T-cell (primary cell): ENCODE data around the gene APOH. TPM values are rescaled to one million over a fixed set of nuclear protein-coding genes. Genes with fewer than 3 reads are reported as not detected.

Source experiments
- ATAC-seq, 4 experiments: fragments of 200-7000 bp in 3 of 4; fragments of 150-1000 bp in 1 of 4; cut with Tn5 transposase; replicated peaks in 1 of 4; 1 replicate in 3 of 4; 2 replicates in 1 of 4; pipeline ENCODE4 v1.10.0; 2021; ENCODE audit warnings: moderate library complexity in 3 of 4, mild to moderate bottlenecking in 2 of 4, moderate number of reproducible peaks in 1 of 4
- CTCF ChIA-PET, 2 donors: fragments of 300-600 bp; sonication (Branson Sonifier 250); formaldehyde crosslinking; loops; one replicate each; lab custom pipeline; 2022; ENCODE audit warnings: antibody characterized with exemption in 2 of 2; lab: Charles Lee
- POLR2A ChIA-PET, 2 donors: fragments of 300-600 bp; sonication (Branson Sonifier 250); formaldehyde crosslinking; loops; one replicate each; lab custom pipeline; 2022; ENCODE audit warnings: antibody characterized with exemption in 2 of 2; lab: Charles Lee
- DNase-seq, 35 experiments: peaks; one replicate each; pipeline versions ENCODE4 v3.0.0 to v3.0.0-alpha.2; 2013 to 2023
- H3K27ac ChIP-seq: one replicate; pipeline ENCODE4 v1.5.1; 2013; ENCODE audit warnings: low read length
- H3K27me3 ChIP-seq, 2 experiments: replicated peaks in 1 of 2; 1 replicate in 1 of 2; 2 replicates in 1 of 2; pipeline versions ENCODE4 v1.6.1 to v1.7.0; 2013; ENCODE audit warnings: low read length in 1 of 2, mixed read lengths in 1 of 2; ENCODE audit not compliant: control insufficient read depth in 2 of 2, insufficient read depth in 2 of 2; ENCODE audit errors: extremely low read depth in 1 of 2
- H3K36me3 ChIP-seq, 2 donors: 1 replicate in 1 of 2; 2 replicates in 1 of 2; pipeline versions ENCODE4 v1.6.1 to v1.7.0; 2013; ENCODE audit warnings: low read length in 1 of 2; ENCODE audit not compliant: control insufficient read depth in 2 of 2, insufficient read depth in 1 of 2; ENCODE audit errors: extremely low read depth in 1 of 2
- H3K4me1 ChIP-seq, 2 experiments: 1 replicate in 1 of 2; 2 replicates in 1 of 2; pipeline versions ENCODE4 v1.6.1 to v1.7.0; 2013; ENCODE audit warnings: low read length in 2 of 2, mixed read lengths in 1 of 2; ENCODE audit not compliant: insufficient read depth in 2 of 2, control insufficient read depth in 1 of 2; ENCODE audit errors: extremely low read depth in 1 of 2
- H3K4me3 ChIP-seq, 2 donors: 1 replicate in 1 of 2; 2 replicates in 1 of 2; pipeline versions ENCODE4 v1.5.1 to v1.7.0; 2013; ENCODE audit warnings: mild to moderate bottlenecking in 2 of 2, low read length in 1 of 2, moderate library complexity in 1 of 2; ENCODE audit not compliant: control insufficient read depth in 1 of 2; ENCODE audit errors: extremely low read depth in 1 of 2
- H3K9me3 ChIP-seq: 2 replicates; pipeline ENCODE4 v1.7.0; 2013
- H3K27ac Mint-ChIP-seq, 2 donors: one replicate each; pipeline ENCODE4 v1.8.0; 2020 to 2021; ENCODE audit warnings: mild to moderate bottlenecking in 2 of 2, mixed read lengths in 2 of 2
- H3K27me3 Mint-ChIP-seq, 2 donors: one replicate each; pipeline ENCODE4 v1.8.0; 2021 to 2022; ENCODE audit warnings: mixed read lengths in 2 of 2
- H3K36me3 Mint-ChIP-seq: one replicate; pipeline ENCODE4 v1.8.0; 2021; ENCODE audit warnings: mixed read lengths
- H3K4me1 Mint-ChIP-seq, 3 donors: one replicate each; pipeline ENCODE4 v1.8.0; 2020 to 2022; ENCODE audit warnings: mixed read lengths in 3 of 3, mild to moderate bottlenecking in 1 of 3
- H3K4me3 Mint-ChIP-seq, 3 donors: one replicate each; pipeline ENCODE4 v1.8.0; 2020 to 2022; ENCODE audit warnings: mild to moderate bottlenecking in 3 of 3, mixed read lengths in 3 of 3, moderate library complexity in 3 of 3
- H3K9me3 Mint-ChIP-seq, 3 donors: one replicate each; pipeline ENCODE4 v1.8.0; 2020 to 2022; ENCODE audit warnings: mixed read lengths in 3 of 3
- WGBS: methylation state at CpG from one replicate; pipeline ENCODE4 v1.1.5; 2013; ENCODE audit warnings: missing lambda C conversion rate; ENCODE audit not compliant: insufficient coverage; 5-methylcytosine and 5-hydroxymethylcytosine counted together
- total RNA-seq, 35 experiments: library from RNA in 6 of 35; stranded (reverse) in 6 of 35; fragments of 120-200 nt in 1 of 35; gene quantifications; one replicate each; pipeline versions ENCODE4 v1.2.1 to v1.2.4 and lab custom pipeline; 2013 to 2026

The APOH gene
- total RNA-seq, 5 donors from 2014 or later (not counting 1 experiment from before 2014, with no cell fraction given): 1.3 to 2.5 (median 2.0) TPM; not detected in 2

GRCh38 chr17:66241839-66242238 is 12.6 kb upstream of the APOH start:
- no peaks in the 10 kb centered on the region for H3K36me3 ChIP-seq
- H3K27ac Mint-ChIP-seq: no peak overlapping the region
- no peak overlapping the region for H3K4me3 ChIP-seq
- no peaks in the 10 kb centered on the region for H3K36me3 Mint-ChIP-seq
- H3K27me3 ChIP-seq: peaks cover 2 to 3% of the 10 kb centered on the region in 2 experiments
- H3K4me1 Mint-ChIP-seq: peaks cover 16 to 24% (median 17%) of the 10 kb centered on the region in 3 donors
- DNase-seq (no peak), ATAC-seq (no peak)
- ChIA-PET POLR2A (interaction anchor here in 1 of 2 donors (0.7 kb wide), 1 partner anchor 48 kb away, joined by 3 read pairs; no protein-coding TSS in a partner anchor), CTCF (interaction anchor here in 1 of 2 donors (0.6 to 0.7 kb wide), 2 partner anchors 10 to 1555 kb away, joined by 5 read pairs; no protein-coding TSS in a partner anchor)
- no peak overlapping the region for H3K4me3 Mint-ChIP-seq
- no CpG with 5 or more reads among the region's 1 CpG for WGBS
- H3K4me1 ChIP-seq: peaks cover 13 to 17% of the 10 kb centered on the region in 2 experiments
- H3K9me3 Mint-ChIP-seq: no peaks in the 10 kb centered on the region
- no peak overlapping the region for H3K27ac ChIP-seq
- no peaks in the 10 kb centered on the region for H3K9me3 ChIP-seq
- no peaks in the 10 kb centered on the region for H3K27me3 Mint-ChIP-seq

GRCh38 chr17:66240630-66241029 is 11.4 kb upstream of the APOH start:
- no peak for ATAC-seq
- no peak overlapping the region for H3K4me3 ChIP-seq
- no CpG with 5 or more reads among the region's 3 CpGs for WGBS
- Mint-ChIP-seq H3K36me3 (no peaks in the 10 kb centered on the region), H3K27me3 (no peaks in the 10 kb centered on the region), H3K9me3 (no peaks in the 10 kb centered on the region), H3K27ac (no peak overlapping the region), H3K4me3 (no peak overlapping the region), H3K4me1 (peaks cover 7 to 13% (median 7%) of the 10 kb centered on the region in 3 donors)
- POLR2A ChIA-PET: interaction anchor here in 1 of 2 donors (0.5 kb wide), 1 partner anchor 1563 kb away, joined by 8 read pairs; no protein-coding TSS in a partner anchor
- no peak overlapping the region for H3K27ac ChIP-seq
- peaks cover 2 to 3% of the 10 kb centered on the region in 2 experiments for H3K27me3 ChIP-seq
- CTCF ChIA-PET: interaction anchor here in 1 of 2 donors (1.0 kb wide), 1 partner anchor 326 kb away, joined by 3 read pairs; no protein-coding TSS in a partner anchor
- DNase-seq: no peak
- H3K4me1 ChIP-seq: peaks cover 5 to 6% of the 10 kb centered on the region in 2 experiments
- H3K9me3 ChIP-seq: no peaks in the 10 kb centered on the region
- no peaks in the 10 kb centered on the region for H3K36me3 ChIP-seq

DNA sequence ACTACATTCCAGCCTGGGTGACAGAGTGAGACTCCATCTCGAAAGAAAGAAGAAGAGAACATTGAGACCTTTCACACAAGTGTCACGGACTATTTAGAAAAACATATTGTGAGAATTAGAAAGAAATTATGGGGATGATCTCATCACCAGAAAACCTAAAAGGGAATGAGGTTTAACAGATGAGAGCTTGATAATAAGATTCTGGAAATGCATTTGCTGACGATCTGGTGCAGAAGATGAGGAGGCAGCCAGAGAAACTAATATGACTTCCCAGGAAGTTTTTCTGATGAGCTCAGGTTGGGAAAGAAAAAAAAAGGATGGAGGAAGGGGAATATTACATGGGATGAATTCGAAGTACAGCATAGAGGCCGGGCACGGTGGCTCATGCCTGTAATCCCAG is 10.8 kb upstream of the APOH start:
- CTCF ChIA-PET: interaction anchor here in 1 of 2 donors (1.0 kb wide), 1 partner anchor 327 kb away, joined by 3 read pairs; no protein-coding TSS in a partner anchor
- 90% methylated on average over 2 of the region's 6 CpGs for WGBS
- H3K4me3 Mint-ChIP-seq: no peak overlapping the region
- ATAC-seq (no peak), DNase-seq (no peak)
- Histone ChIP-seq H3K27ac (no peak overlapping the region), H3K4me1 (peaks cover 0 to 4% of the 10 kb centered on the region in 2 experiments), H3K27me3 (peaks cover 2 to 3% of the 10 kb centered on the region in 2 experiments), H3K4me3 (no peak overlapping the region), H3K36me3 (no peaks in the 10 kb centered on the region), H3K9me3 (no peaks in the 10 kb centered on the region)
- no peaks in the 10 kb centered on the region for H3K27me3 Mint-ChIP-seq
- H3K36me3 Mint-ChIP-seq: no peaks in the 10 kb centered on the region
- POLR2A ChIA-PET: no interaction called here
- H3K27ac Mint-ChIP-seq: no peak overlapping the region
- no peaks in the 10 kb centered on the region for H3K9me3 Mint-ChIP-seq
- H3K4me1 Mint-ChIP-seq: peaks cover 4 to 7% (median 5%) of the 10 kb centered on the region in 3 donors

DNA sequence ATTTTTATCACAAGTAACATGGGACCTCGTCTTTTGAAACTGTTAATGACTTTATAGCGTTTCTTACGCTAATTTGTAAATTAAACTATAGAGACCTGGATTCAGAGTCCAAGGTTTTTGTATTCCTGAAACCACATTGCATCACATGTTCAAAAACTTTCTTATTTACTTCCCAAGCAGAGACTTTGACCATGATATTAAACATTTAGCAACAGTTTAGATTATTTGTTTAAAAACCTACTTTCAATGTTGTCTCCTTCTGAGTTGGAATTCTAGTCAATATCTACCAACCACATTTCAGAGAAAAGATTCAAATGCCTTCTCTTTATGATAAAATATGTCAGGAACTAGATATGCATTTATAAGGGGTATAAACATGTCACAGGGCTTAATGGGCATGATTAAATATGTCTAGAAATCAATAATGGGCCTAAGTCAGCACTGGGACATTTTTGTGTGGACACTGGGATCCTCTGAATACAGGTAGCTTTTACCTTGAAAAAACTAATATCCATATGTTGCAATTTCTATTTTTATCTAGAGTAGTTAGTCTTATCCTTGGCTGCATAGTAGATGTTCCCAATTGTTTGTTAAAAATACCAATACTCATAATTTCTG is 6.3 kb upstream of the APOH start:
- Histone ChIP-seq H3K36me3 (no peaks in the 10 kb centered on the region), H3K9me3 (no peaks in the 10 kb centered on the region), H3K27me3 (peaks cover 2 to 3% of the 10 kb centered on the region in 2 experiments), H3K4me3 (no peak overlapping the region), H3K27ac (no peak overlapping the region), H3K4me1 (no peaks in the 10 kb centered on the region)
- CTCF ChIA-PET: no interaction called here
- no peaks in the 10 kb centered on the region for H3K27me3 Mint-ChIP-seq
- 82% methylated on average over 2 of the region's 3 CpGs for WGBS
- DNase-seq (no peak), ATAC-seq (no peak)
- H3K4me3 Mint-ChIP-seq: no peak overlapping the region
- H3K4me1 Mint-ChIP-seq: peaks cover 7 to 11% (median 8%) of the 10 kb centered on the region in 3 donors
- no peak overlapping the region for H3K27ac Mint-ChIP-seq
- H3K36me3 Mint-ChIP-seq: no peaks in the 10 kb centered on the region
- H3K9me3 Mint-ChIP-seq: no peaks in the 10 kb centered on the region
- POLR2A ChIA-PET: no interaction called here

DNA sequence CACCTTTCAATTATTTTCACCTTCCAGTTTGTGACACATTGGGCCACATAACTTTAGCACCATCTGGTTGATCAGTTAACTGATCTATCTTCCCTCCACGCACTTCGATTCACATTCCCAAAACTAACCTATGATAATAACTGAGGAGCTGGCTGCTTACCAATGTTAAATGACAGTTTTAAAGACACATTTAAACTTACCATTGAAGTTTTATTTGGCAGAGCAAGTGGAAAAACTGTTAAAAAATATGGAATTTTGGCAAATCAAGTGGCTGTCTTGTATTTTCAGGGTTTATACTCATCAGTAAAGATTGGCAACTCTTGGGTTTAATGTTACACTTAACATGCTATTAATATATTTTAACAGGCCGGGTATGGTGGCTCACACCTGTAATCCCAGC is 5.4 kb upstream of the APOH start:
- Mint-ChIP-seq H3K9me3 (no peaks in the 10 kb centered on the region), H3K4me3 (no peak overlapping the region), H3K36me3 (no peaks in the 10 kb centered on the region), H3K4me1 (peaks cover 7 to 11% (median 8%) of the 10 kb centered on the region in 3 donors), H3K27ac (no peak overlapping the region), H3K27me3 (peaks cover 0 to 3% of the 10 kb centered on the region in 2 donors)
- WGBS: no CpG with 5 or more reads among the region's 3 CpGs
- ChIA-PET CTCF (no interaction called here), POLR2A (no interaction called here)
- H3K9me3 ChIP-seq: no peaks in the 10 kb centered on the region
- ATAC-seq (no peak), DNase-seq (no peak)
- peaks cover 2 to 3% of the 10 kb centered on the region in 2 experiments for H3K27me3 ChIP-seq
- H3K4me1 ChIP-seq: no peaks in the 10 kb centered on the region
- no peak overlapping the region for H3K4me3 ChIP-seq
- no peaks in the 10 kb centered on the region for H3K36me3 ChIP-seq
- H3K27ac ChIP-seq: no peak overlapping the region

GRCh38 chr17:66233023-66233753 is 4.0 kb upstream of the APOH start:
- no peak overlapping the region for H3K4me3 ChIP-seq
- ChIA-PET CTCF (no interaction called here), POLR2A (no interaction called here)
- no peaks in the 10 kb centered on the region for H3K9me3 Mint-ChIP-seq
- H3K27me3 ChIP-seq: no peaks in the 10 kb centered on the region
- H3K36me3 Mint-ChIP-seq: no peaks in the 10 kb centered on the region
- H3K4me1 Mint-ChIP-seq: peaks cover 7 to 11% (median 8%) of the 10 kb centered on the region in 3 donors
- 73% methylated on average over 3 of the region's 8 CpGs for WGBS
- no peak overlapping the region for H3K27ac Mint-ChIP-seq
- H3K4me1 ChIP-seq: no peaks in the 10 kb centered on the region
- peaks cover 0 to 4% of the 10 kb centered on the region in 2 donors for H3K27me3 Mint-ChIP-seq
- no peak overlapping the region for H3K4me3 Mint-ChIP-seq
- ATAC-seq: no peak
- no peak overlapping the region for H3K27ac ChIP-seq
- H3K9me3 ChIP-seq: no peaks in the 10 kb centered on the region
- no peak for DNase-seq
- H3K36me3 ChIP-seq: no peaks in the 10 kb centered on the region
